Ishikawa (cell line): ENCODE data around the gene MED31.

Experiments used
- CEBPB ChIP-seq: IDR thresholded peaks from 2 replicates; pipeline ENCODE4 v1.6.1; 2012
- CREB1 ChIP-seq: IDR thresholded peaks from 2 replicates; pipeline ENCODE4 v1.6.1; 2012; ENCODE audit warnings: low read depth
- EGR1 ChIP-seq: IDR thresholded peaks from 2 replicates; pipeline ENCODE4 v1.6.1; 2012
- EP300 ChIP-seq: IDR thresholded peaks from 2 replicates; pipeline ENCODE4 v1.6.1; 2012; ENCODE audit warnings: borderline replicate concordance
- FOXM1 ChIP-seq: IDR thresholded peaks from 2 replicates; pipeline ENCODE4 v1.6.1; 2012; ENCODE audit warnings: low read depth, borderline replicate concordance
- RAD21 ChIP-seq: IDR thresholded peaks from 2 replicates; pipeline ENCODE4 v1.6.1; 2012; ENCODE audit warnings: low read depth
- REST ChIP-seq: IDR thresholded peaks from 2 replicates; pipeline ENCODE4 v1.6.1; 2012; ENCODE audit warnings: low read depth, mild to moderate bottlenecking
- TAF1 ChIP-seq: IDR thresholded peaks from 2 replicates; pipeline ENCODE4 v1.6.1; 2012; ENCODE audit warnings: low read depth, mild to moderate bottlenecking
- TCF12 ChIP-seq: IDR thresholded peaks from 2 replicates; pipeline ENCODE4 v1.6.1; 2012; ENCODE audit warnings: low read depth
- ZBTB7A ChIP-seq: IDR thresholded peaks from 2 replicates; pipeline ENCODE4 v1.6.1; 2012; ENCODE audit warnings: low read depth

- TF ChIP-seq RAD21 (no peak), REST (no peak), ZBTB7A (no peak), CEBPB (no peak), TCF12 (no peak), CREB1 (no peak), EP300 (no peak), FOXM1 (no peak), TAF1 (no peak), EGR1 (no peak)
Observed at GRCh38 chr17:6682339-6682738, 30.9 kb upstream of the MED31 start.
